Stomach smooth muscle (tissue), 2 donors: ENCODE data around the gene TFAP2E.

Experiments
- H3K27ac ChIP-seq: one replicate; pipeline ENCODE4 v1.7.0; 2013; ENCODE audit warnings: mild to moderate bottlenecking, low read length, inconsistent platforms
- H3K27me3 ChIP-seq, 2 donors: one replicate each; pipeline ENCODE4 v1.7.0; 2013; ENCODE audit warnings: low read length in 2 of 2; ENCODE audit not compliant: insufficient read depth in 2 of 2, control insufficient read depth in 1 of 2
- H3K36me3 ChIP-seq, 2 donors: one replicate each; pipeline ENCODE4 v1.7.0; 2013; ENCODE audit warnings: low read length in 2 of 2; ENCODE audit not compliant: control insufficient read depth in 2 of 2, insufficient read depth in 2 of 2
- H3K4me1 ChIP-seq: one replicate; pipeline ENCODE4 v1.7.0; 2013; ENCODE audit warnings: low read length; ENCODE audit not compliant: control insufficient read depth, insufficient read depth
- H3K4me3 ChIP-seq, 2 donors: one replicate each; pipeline ENCODE4 v1.7.0; 2013; ENCODE audit warnings: low read length in 2 of 2
- H3K9ac ChIP-seq, 2 donors: one replicate each; pipeline ENCODE4 v1.7.0; 2013; ENCODE audit warnings: low read length in 2 of 2, mild to moderate bottlenecking in 1 of 2
- H3K9me3 ChIP-seq, 2 donors: one replicate each; pipeline ENCODE4 v1.7.0; 2013; ENCODE audit warnings: low read length in 2 of 2; ENCODE audit not compliant: control insufficient read depth in 2 of 2
- donor health status: healthy.
- donor health status: Pancreatic carcinoma.

Gene TFAP2E

GRCh38 chr1:35599411-35599810 lies 26.3 kb downstream of the TFAP2E start:
- Histone ChIP-seq H3K36me3 (peaks cover 21 to 28% of the 10 kb centered on the region in 2 donors), H3K4me3 (no peak overlapping the region), H3K9ac (no peak overlapping the region), H3K27me3 (no peaks in the 10 kb centered on the region), H3K9me3 (no peaks in the 10 kb centered on the region), H3K4me1 (no peaks in the 10 kb centered on the region), H3K27ac (no peak overlapping the region)

- Histone ChIP-seq H3K9me3 (no peaks in the 10 kb centered on the region), H3K9ac (no peak overlapping the region), H3K27ac (no peak overlapping the region), H3K36me3 (peaks cover 32 to 35% of the 10 kb centered on the region in 2 donors), H3K4me3 (no peak overlapping the region), H3K4me1 (no peaks in the 10 kb centered on the region), H3K27me3 (no peaks in the 10 kb centered on the region)
These were observed 27.5 kb downstream of the TFAP2E start for GRCh38 chr1:35600593-35600992.

DNA sequence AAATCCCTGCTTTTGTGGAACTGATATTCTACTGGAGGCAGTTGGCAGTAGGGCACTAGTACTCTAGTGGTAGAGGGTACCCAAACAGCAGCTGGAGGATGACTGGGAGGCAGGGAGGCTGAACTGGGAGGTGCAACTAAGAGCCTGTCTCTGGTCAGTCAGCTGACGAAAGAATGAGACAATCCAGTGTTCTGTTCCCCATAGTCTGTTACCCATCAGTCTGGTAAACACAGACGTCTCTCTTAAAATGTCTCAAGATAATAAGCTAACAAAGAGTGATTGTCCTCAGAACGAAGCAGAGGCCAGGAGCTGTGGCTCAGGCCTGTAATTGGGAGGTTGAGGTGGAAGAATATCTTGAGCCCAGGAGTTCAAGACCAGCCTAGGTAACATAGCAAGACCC lies 30.4 kb downstream of the TFAP2E start:
- Histone ChIP-seq H3K4me3 (no peak overlapping the region), H3K4me1 (no peaks in the 10 kb centered on the region), H3K9me3 (no peaks in the 10 kb centered on the region), H3K36me3 (peaks cover 38 to 45% of the 10 kb centered on the region in 2 donors), H3K9ac (no peak overlapping the region), H3K27ac (no peak overlapping the region), H3K27me3 (no peaks in the 10 kb centered on the region)

- Histone ChIP-seq H3K27ac (no peak overlapping the region), H3K9ac (no peak overlapping the region), H3K4me1 (no peaks in the 10 kb centered on the region), H3K9me3 (no peaks in the 10 kb centered on the region), H3K36me3 (peaks cover 38 to 42% of the 10 kb centered on the region in 2 donors), H3K27me3 (no peaks in the 10 kb centered on the region), H3K4me3 (no peak overlapping the region)
These were observed 30.8 kb downstream of the TFAP2E start for GRCh38 chr1:35603941-35604340.

DNA sequence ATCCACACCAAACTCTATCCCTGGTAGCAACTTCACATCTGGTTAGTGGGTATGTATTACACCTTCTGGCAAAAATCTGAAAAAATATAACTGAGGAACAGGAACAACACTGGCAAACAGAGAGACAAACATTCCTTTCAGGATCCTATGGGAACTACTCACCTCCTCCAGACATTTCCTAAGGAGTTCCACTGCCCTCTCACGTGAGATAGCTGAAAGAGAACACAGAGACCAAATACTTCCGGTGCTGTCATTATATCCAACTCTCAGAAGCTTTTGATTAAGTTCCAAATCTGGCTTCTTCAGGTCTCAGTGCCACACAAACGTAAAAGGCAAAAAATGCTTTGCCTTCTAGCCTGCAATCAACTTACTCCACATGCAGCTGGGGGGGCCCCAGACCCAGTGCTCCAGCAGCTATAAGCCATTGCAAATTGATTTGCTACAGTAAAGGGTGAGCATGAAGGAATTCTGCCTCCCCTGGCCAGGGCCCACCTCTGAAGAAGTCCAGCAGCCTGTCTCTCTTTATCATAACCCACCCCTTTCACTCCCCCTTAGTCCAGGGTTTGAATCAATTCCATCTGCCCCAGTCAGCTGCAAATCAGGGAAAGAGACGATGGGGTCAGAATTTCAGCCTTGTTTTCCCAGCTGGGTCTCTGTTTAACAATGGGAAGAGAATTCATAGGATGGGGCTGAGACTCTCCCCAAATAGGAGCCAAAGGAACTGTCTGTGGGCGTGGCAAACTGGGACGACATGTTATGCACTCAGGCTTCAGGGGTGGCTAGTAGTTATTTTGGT lies 32.2 kb downstream of the TFAP2E start:
- Histone ChIP-seq H3K4me1 (no peaks in the 10 kb centered on the region), H3K4me3 (no peak overlapping the region), H3K36me3 (peaks cover 38 to 43% of the 10 kb centered on the region in 2 donors), H3K9me3 (no peaks in the 10 kb centered on the region), H3K9ac (no peak overlapping the region), H3K27ac (no peak overlapping the region), H3K27me3 (no peaks in the 10 kb centered on the region)

DNA sequence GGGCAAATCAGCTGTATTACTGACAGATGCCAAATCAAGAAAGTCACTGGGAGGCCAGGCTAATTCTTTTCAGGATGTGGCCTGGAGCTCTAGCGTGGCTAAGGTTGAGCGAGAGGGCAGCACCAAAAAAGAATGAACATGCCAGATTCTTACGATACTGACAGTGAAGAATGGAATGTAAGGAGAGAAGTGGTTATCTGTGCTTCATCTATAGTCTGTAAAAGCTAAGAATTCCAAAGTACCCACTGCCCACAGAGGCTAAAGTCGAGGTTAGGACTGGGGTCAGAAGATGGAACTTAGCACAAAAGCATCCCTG lies 32.7 kb downstream of the TFAP2E start:
- H3K9ac ChIP-seq = no peak overlapping the region
- no peaks in the 10 kb centered on the region for H3K27me3 ChIP-seq
- no peak overlapping the region for H3K4me3 ChIP-seq
- no peaks in the 10 kb centered on the region for H3K4me1 ChIP-seq
- H3K9me3 ChIP-seq = no peaks in the 10 kb centered on the region
- H3K27ac ChIP-seq = no peak overlapping the region
- peaks cover 38 to 43% of the 10 kb centered on the region in 2 donors for H3K36me3 ChIP-seq

- H3K36me3 ChIP-seq = peaks cover 15 to 19% of the 10 kb centered on the region in 2 donors
- no peak overlapping the region for H3K4me3 ChIP-seq
These were observed 38.5 kb downstream of the TFAP2E start for GRCh38 chr1:35611655-35612054.

DNA sequence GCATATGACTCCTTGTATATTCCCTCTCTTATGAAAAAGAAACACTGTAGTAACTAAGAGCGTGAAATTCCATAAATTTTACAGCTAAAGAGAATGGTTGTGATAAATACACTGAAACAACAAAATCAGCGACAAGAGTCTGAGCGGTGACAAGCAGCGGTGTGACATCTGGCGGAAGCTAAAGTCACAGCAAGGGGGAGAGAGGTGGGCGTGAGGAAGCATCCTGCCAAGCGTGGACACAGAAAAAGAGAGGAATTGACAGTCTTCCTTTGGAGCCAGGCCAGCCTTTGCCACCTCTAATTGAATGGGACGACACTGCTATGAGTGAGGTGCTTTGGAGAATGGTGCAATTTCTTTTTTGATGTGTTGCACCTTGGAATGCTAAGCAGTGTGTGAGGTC lies 42.3 kb downstream of the TFAP2E start:
- no peak overlapping the region for H3K27ac ChIP-seq
- H3K9ac ChIP-seq = no peak overlapping the region
- H3K36me3 ChIP-seq = peaks cover 13 to 20% of the 10 kb centered on the region in 2 donors
- no peaks in the 10 kb centered on the region for H3K27me3 ChIP-seq
- H3K4me1 ChIP-seq = no peaks in the 10 kb centered on the region
- H3K4me3 ChIP-seq = no peak overlapping the region
- H3K9me3 ChIP-seq = no peaks in the 10 kb centered on the region

More at GRCh38 chr1:35611655-35612054, 38.5 kb downstream of the TFAP2E start:
- no peak overlapping the region for H3K27ac ChIP-seq
- no peaks in the 10 kb centered on the region for H3K4me1 ChIP-seq
- H3K9me3 ChIP-seq = no peaks in the 10 kb centered on the region
- no peaks in the 10 kb centered on the region for H3K27me3 ChIP-seq
- no peak overlapping the region for H3K9ac ChIP-seq

- Histone ChIP-seq H3K9me3 (no peaks in the 10 kb centered on the region), H3K4me3 (no peak overlapping the region), H3K4me1 (peaks cover 2% of the 10 kb centered on the region), H3K9ac (no peak overlapping the region), H3K27me3 (no peaks in the 10 kb centered on the region), H3K36me3 (peaks cover 26 to 27% of the 10 kb centered on the region in 2 donors), H3K27ac (no peak overlapping the region)
These were observed 46.4 kb downstream of the TFAP2E start for GRCh38 chr1:35619237-35620121.

DNA sequence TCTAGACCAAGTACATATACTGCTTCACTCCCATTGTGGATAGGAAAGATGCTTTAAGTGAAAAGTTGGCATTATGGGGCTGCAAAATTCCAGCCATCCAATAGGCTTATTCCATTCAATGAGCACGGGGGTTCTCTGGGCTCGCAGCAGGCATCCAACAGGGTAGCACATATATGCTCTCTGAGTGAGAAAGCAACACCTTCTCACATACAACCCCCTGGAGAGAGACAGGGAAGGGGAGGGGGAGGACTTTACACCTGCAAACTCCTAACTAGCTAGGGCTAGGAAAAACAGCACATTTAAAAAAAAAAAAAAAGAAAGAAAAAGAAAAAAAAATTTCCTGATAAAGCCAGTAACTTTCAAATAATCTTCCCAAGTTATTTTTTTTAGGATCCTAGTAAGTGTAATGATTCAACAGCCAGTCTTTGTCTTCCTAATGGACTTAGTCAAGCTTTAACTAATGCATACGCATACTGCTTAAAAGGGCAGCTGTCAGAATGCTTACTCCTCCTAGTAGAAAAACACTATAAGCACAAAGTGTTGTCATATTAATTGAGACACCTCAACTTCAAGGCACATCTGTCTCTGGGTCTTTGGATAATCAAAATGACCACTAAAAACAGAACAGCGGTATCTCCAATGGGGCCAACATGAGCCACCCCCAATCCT lies 49.5 kb downstream of the TFAP2E start:
- H3K4me3 ChIP-seq = no peak overlapping the region
- peaks cover 22 to 24% of the 10 kb centered on the region in 2 donors for H3K36me3 ChIP-seq
- no peak overlapping the region for H3K27ac ChIP-seq
- H3K27me3 ChIP-seq = no peaks in the 10 kb centered on the region
- H3K9me3 ChIP-seq = no peaks in the 10 kb centered on the region
- peaks cover 2% of the 10 kb centered on the region for H3K4me1 ChIP-seq
- H3K9ac ChIP-seq = no peak overlapping the region
